Measurements from ENCODE around the gene DRAM2.

- no peak for TF ChIP-seq POLR2A (IDR thresholded peaks at IDR 0.05; ENCODE audit: low read depth, low read length)
- no peak for TF ChIP-seq TAF1 (IDR thresholded peaks at IDR 0.05; ENCODE audit: low read depth, low read length)
- no peak for TF ChIP-seq POLR2AphosphoS5 (IDR thresholded peaks at IDR 0.05; ENCODE audit: low read depth, low read length)
- no peak for TF ChIP-seq SPI1 (IDR thresholded peaks at IDR 0.05; ENCODE audit: low read depth, low read length)
These were observed 37.8 kb downstream of the DRAM2 start for GRCh38 chr1:111101854-111102642.
